ENCODE data around the gene SYCP2. TPM values are rescaled to one million over a fixed set of nuclear protein-coding genes. Genes with fewer than 3 reads are reported as not detected.

The SYCP2 gene
- total RNA-seq, 1 donor from 2014 or later, result 3.7 TPM

DNA sequence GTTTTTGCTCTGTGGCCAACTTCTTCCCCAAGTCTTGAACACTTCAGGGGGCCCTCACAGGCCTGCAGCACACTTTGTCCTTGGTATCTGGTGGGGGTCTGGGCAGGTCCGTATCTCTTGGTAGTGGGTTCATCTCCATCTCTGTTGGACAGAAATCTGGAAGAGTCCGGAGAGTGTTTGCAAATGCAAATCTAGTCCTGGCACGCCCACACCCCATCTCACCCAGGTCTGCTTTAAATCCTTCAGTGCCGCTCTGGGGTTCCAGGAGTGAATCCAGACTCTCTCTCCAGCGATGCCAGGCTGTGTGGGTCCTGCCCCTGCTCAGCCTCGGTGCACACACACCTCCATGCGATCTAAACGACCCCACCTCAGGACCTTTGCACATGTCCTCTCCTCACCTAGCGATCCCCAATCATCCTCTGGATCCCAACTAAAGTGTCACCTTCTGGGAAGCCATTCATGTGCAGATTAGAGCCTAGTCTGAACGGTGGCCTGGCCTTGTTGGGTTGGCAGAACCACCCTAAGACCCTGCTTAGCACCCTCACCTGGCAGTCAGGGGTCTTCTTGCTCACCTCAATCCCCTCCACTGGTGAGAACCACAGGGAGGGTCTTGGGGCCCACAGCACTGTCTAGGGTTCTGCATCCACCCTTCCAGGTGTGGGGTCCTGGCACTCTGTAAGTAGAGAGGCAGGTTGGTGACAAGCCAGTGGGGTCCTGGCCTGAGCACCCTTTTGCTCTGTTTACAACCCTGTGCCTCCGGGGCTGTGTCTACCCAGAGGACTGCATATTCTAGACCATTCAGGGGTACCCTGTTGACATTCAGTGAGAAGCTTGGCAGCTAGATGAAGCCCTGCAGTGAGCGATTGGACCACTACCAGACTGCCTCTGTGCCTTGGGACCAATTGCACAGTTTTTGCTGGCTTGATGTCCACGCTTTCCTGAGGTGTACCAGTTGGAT lies 100.8 kb downstream of the SYCP2 start:
- H3K27ac ChIP-seq (ENCODE audit: low read depth, low read length), result no peak overlapping the region
- peaks cover 9 to 14% (median 11%) of the 10 kb centered on the region in 3 donors for H3K4me1 ChIP-seq (ENCODE audit: control insufficient read depth in 3 of 3, insufficient read depth in 3 of 3, low read length in 3 of 3)
- peaks cover 13 to 43% (median 21%) of the 10 kb centered on the region in 3 donors for H3K27me3 ChIP-seq (ENCODE audit: control insufficient read depth in 3 of 3, insufficient read depth in 3 of 3, low read length in 3 of 3)

DNA sequence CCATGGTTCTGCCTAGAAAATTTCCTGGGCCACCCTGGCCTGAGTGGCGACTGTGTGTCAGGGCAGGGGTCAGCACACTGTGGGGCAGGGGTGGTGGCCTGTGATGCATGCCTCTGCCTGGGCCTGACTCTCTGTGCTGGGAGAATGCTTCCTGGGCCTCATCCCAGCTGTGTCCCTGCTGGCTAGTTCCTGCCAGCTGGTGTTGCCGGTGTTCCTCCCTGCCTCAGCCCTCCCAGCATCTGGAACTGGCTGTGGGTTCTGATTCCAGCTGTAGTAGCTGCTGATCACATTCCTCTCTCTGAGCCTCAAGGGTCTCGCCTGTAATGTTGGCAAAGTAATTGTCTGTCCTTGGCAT lies 101.5 kb downstream of the SYCP2 start:
- Histone ChIP-seq H3K27me3 (ENCODE audit: control insufficient read depth in 3 of 3, insufficient read depth in 3 of 3, low read length in 3 of 3) (peaks cover 9 to 41% (median 24%) of the 10 kb centered on the region in 3 donors), H3K4me1 (ENCODE audit: control insufficient read depth in 3 of 3, insufficient read depth in 3 of 3, low read length in 3 of 3) (peaks cover 9 to 14% (median 11%) of the 10 kb centered on the region in 3 donors), H3K36me3 (ENCODE audit: control insufficient read depth in 3 of 3, insufficient read depth in 3 of 3, low read length in 3 of 3) (no peaks in the 10 kb centered on the region), H3K4me3 (ENCODE audit: low read length in 3 of 3) (no peak overlapping the region), H3K9ac (ENCODE audit: low read depth in 1 of 3, low read length in 3 of 3) (no peak overlapping the region), H3K27ac (ENCODE audit: low read depth, low read length) (no peak overlapping the region), H3K9me3 (ENCODE audit: control insufficient read depth in 3 of 3, low read length in 3 of 3) (no peaks in the 10 kb centered on the region)

More for the DNA sequence above, 100.8 kb downstream of the SYCP2 start:
- H3K4me3 ChIP-seq (ENCODE audit: low read length in 3 of 3), result no peak overlapping the region
- H3K9me3 ChIP-seq (ENCODE audit: control insufficient read depth in 3 of 3, low read length in 3 of 3), result no peaks in the 10 kb centered on the region
- H3K36me3 ChIP-seq (ENCODE audit: control insufficient read depth in 3 of 3, insufficient read depth in 3 of 3, low read length in 3 of 3), result no peaks in the 10 kb centered on the region
- no peak overlapping the region for H3K9ac ChIP-seq (ENCODE audit: low read depth in 1 of 3, low read length in 3 of 3)

DNA sequence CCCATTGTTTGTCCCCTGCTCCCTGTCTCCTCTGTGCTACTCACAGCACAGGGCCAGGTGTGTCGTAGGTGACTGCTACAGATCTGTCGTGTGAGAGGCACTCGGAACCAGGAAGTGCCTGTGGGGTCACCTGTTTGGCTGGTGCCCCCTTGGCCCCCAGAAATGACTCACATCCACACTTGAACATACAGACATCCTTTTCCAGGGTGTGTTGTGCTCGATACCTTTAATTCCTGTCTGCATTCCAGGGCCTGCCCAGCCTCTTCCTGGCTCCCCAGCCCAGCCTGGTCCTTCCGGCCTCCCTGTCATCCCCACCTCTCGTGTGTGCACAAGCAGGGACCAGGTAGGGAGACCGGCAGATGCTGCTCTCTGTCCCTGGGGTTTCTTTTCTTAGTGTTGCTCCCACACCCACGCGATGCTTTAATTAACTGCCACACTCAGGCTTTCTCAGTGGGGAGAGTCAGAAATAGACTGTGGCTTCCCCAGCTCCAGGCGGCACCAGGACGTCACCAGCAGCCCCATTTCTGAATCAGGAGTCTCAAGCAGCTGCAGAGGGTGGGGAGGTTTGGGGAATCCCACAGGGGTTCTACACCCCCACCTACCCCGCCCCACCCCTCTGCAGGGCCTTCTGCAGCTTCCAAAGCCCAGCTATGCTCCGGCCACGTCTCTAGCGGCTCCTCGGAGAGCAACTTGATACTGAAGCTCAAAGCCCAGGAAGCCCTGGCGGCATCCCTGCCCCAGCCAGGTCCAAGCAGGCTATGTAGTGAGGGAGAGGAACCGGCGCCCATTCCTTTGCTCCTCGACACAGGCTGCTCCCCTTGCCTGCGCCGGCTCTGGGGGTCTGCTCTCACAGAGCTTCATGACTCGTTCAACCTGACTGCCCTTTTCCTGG lies 102.2 kb downstream of the SYCP2 start:
- H3K27ac ChIP-seq (ENCODE audit: low read depth, low read length), result no peak overlapping the region
- no peak overlapping the region for H3K9ac ChIP-seq (ENCODE audit: low read depth in 1 of 3, low read length in 3 of 3)
- H3K4me1 ChIP-seq (ENCODE audit: control insufficient read depth in 3 of 3, insufficient read depth in 3 of 3, low read length in 3 of 3), result peaks cover 6 to 10% (median 8%) of the 10 kb centered on the region in 3 donors
- H3K36me3 ChIP-seq (ENCODE audit: control insufficient read depth in 3 of 3, insufficient read depth in 3 of 3, low read length in 3 of 3), result no peaks in the 10 kb centered on the region
- peaks cover 6 to 38% (median 20%) of the 10 kb centered on the region in 3 donors for H3K27me3 ChIP-seq (ENCODE audit: control insufficient read depth in 3 of 3, insufficient read depth in 3 of 3, low read length in 3 of 3)
- H3K4me3 ChIP-seq (ENCODE audit: low read length in 3 of 3), result no peak overlapping the region
- H3K9me3 ChIP-seq (ENCODE audit: control insufficient read depth in 3 of 3, low read length in 3 of 3), result no peaks in the 10 kb centered on the region

DNA sequence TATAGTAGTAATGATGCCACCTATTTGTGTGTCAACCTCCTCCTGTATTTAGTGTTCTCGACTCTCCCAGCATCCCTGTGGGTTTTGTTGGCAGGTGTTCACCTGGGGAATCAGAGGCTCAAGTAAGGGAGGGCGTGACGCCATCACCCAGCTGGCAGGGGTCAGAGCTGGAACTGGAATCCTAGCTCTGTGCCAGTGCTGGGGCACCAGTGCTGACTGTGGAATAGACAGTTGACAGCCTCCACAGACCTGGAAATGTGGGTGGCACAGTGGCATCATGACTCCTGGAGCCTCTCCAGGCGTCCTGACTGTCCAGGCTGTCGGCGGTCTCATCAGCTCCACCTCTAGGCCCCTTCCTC lies 102.8 kb downstream of the SYCP2 start:
- H3K4me3 ChIP-seq (ENCODE audit: low read length in 3 of 3), result no peak overlapping the region
- peaks cover 2 to 32% (median 20%) of the 10 kb centered on the region in 3 donors for H3K27me3 ChIP-seq (ENCODE audit: control insufficient read depth in 3 of 3, insufficient read depth in 3 of 3, low read length in 3 of 3)
- no peak overlapping the region for H3K9ac ChIP-seq (ENCODE audit: low read depth in 1 of 3, low read length in 3 of 3)
- peaks cover 1 to 7% (median 3%) of the 10 kb centered on the region in 3 donors for H3K4me1 ChIP-seq (ENCODE audit: control insufficient read depth in 3 of 3, insufficient read depth in 3 of 3, low read length in 3 of 3)
- H3K9me3 ChIP-seq (ENCODE audit: control insufficient read depth in 3 of 3, low read length in 3 of 3), result no peaks in the 10 kb centered on the region
- H3K36me3 ChIP-seq (ENCODE audit: control insufficient read depth in 3 of 3, insufficient read depth in 3 of 3, low read length in 3 of 3), result no peaks in the 10 kb centered on the region
- no peak overlapping the region for H3K27ac ChIP-seq (ENCODE audit: low read depth, low read length)

DNA sequence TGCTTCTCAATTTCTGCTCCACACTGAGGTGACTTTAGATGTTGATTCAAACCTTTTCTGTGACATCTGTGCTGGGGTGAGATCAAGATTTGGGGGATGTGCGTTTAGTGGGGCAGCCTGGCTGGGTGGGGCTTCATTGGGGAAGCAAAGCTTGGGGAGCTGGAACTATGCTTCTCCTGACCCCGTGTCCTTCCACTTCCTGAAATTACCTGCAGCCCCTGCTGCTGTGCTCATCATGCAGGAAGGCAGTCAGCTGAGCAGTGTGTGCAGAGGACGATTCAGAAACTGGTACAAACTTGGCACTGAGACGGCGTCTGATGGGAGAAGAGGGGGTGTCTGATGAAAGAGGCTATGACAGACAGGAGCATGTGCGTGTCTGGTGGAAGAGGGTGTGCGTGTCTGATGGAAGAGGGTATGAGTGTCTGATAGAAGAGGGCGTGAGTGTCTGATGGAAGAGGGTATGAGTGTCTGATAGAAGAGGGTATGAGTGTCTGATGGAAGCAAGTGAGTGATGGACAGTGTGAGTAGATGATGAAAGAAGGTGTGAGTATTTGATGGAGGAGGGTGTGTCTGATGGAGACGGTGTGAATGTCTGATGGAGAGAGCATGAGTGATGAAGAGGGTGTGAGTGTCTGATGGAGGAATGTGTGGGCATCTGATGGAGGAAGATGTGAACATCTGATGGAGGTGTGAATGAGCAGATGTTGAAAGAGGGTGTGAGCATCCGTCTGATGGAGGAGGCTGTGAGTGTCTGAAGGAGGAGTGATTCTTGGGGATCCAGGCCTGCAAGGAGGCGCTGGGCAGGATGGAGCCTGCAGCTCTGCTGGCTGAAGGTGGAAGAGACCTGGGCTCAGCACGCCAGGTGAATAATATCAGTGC lies 103.4 kb downstream of the SYCP2 start:
- Histone ChIP-seq H3K27me3 (ENCODE audit: control insufficient read depth in 3 of 3, insufficient read depth in 3 of 3, low read length in 3 of 3) (peaks cover 0 to 32% (median 20%) of the 10 kb centered on the region in 3 donors), H3K4me3 (ENCODE audit: low read length in 3 of 3) (no peak overlapping the region), H3K9me3 (ENCODE audit: control insufficient read depth in 3 of 3, low read length in 3 of 3) (no peaks in the 10 kb centered on the region), H3K9ac (ENCODE audit: low read depth in 1 of 3, low read length in 3 of 3) (no peak overlapping the region), H3K27ac (ENCODE audit: low read depth, low read length) (no peak overlapping the region), H3K36me3 (ENCODE audit: control insufficient read depth in 3 of 3, insufficient read depth in 3 of 3, low read length in 3 of 3) (no peaks in the 10 kb centered on the region), H3K4me1 (ENCODE audit: control insufficient read depth in 3 of 3, insufficient read depth in 3 of 3, low read length in 3 of 3) (peaks cover 0 to 7% (median 3%) of the 10 kb centered on the region in 3 donors)

DNA sequence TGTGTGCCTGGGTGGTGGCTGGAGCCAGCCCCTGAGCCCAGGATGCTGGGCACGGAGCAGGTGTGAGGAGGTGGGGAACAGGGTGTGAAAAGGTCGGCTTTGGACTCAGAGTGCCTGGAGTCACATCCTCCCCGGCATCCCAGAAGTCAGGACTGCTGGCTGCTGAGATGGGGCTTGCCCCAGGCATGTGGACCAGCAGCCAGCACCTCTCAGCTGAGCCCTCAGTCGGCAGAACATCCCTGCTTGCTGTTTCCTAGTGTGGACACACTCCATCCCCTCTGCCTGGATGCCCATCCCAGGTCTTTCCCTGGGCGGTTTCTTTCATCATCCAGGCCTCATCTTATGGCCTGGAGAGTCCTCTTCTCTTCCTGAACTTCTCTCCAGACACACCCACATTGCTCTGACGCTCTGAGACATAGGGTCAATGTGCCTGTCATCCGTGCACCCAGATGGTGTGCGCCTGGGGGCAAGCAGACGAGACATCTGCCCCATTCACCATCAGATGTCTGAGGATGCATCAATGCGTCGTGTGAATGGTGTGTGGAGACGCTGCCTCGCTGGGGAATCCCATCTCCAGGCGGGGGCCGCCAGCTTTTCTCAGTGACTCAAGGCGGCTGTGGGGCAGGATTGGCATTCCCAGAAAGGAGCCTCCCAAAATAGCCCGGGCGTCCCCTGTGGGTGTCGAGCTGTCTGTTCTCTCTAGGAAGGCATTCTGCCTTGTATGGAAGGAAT lies 104.2 kb downstream of the SYCP2 start:
- Histone ChIP-seq H3K4me3 (ENCODE audit: low read length in 3 of 3) (no peak overlapping the region), H3K9me3 (ENCODE audit: control insufficient read depth in 3 of 3, low read length in 3 of 3) (no peaks in the 10 kb centered on the region), H3K9ac (ENCODE audit: low read depth in 1 of 3, low read length in 3 of 3) (no peak overlapping the region), H3K4me1 (ENCODE audit: control insufficient read depth in 3 of 3, insufficient read depth in 3 of 3, low read length in 3 of 3) (peaks cover 0 to 7% (median 3%) of the 10 kb centered on the region in 3 donors), H3K36me3 (ENCODE audit: control insufficient read depth in 3 of 3, insufficient read depth in 3 of 3, low read length in 3 of 3) (no peaks in the 10 kb centered on the region), H3K27me3 (ENCODE audit: control insufficient read depth in 3 of 3, insufficient read depth in 3 of 3, low read length in 3 of 3) (peaks cover 0 to 34% (median 18%) of the 10 kb centered on the region in 3 donors), H3K27ac (ENCODE audit: low read depth, low read length) (no peak overlapping the region)

DNA sequence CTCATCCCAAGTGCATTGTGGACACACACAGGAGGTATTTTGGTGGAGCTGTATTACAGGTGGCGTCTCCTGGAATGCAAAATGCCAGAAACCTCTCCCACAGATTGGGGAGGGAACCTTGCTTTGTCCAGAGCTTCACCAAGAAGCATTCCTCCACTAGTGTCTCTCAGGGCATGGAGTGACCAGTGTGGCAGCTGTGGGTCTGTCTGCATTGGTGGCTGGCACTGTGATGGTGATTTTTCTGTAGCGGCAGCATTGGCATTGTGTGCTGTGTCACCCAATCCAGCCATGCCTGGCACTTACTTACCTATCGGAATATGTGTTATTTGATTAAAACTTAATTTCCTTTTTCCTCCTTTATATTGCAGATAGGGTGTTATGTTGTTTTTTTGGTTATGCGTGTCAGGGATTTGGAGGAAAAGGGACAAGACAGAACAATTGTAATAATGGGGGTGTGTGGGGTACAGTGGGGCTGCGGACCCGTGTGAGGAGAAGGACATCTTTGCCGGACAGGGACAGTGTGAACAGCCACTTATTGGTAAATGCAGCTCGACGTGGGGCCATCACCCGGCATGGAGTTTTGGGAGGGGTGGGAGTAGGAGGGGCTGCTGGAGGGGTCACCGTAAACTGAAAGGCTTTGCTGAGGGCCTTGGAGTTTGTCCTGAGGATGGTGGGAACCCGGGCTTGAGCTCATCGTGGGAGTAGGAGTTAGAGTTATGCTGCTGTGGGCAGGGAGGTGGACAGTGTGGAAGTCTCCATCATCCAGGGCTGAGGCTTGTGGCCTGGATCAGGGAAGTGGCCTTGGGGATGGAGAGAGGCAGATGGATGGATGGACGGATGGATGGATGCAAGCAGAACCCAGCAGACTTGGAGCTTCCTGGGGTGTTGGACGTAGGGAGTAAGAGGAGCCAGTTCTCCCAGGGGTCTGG lies 105.0 kb downstream of the SYCP2 start:
- Histone ChIP-seq H3K9ac (ENCODE audit: low read depth in 1 of 3, low read length in 3 of 3) (no peak overlapping the region), H3K4me3 (ENCODE audit: low read length in 3 of 3) (no peak overlapping the region), H3K4me1 (ENCODE audit: control insufficient read depth in 3 of 3, insufficient read depth in 3 of 3, low read length in 3 of 3) (peaks cover 0 to 7% (median 3%) of the 10 kb centered on the region in 3 donors)

More for the DNA sequence above, 105.0 kb downstream of the SYCP2 start:
- Histone ChIP-seq H3K27me3 (ENCODE audit: control insufficient read depth in 3 of 3, insufficient read depth in 3 of 3, low read length in 3 of 3) (peaks cover 0 to 34% (median 18%) of the 10 kb centered on the region in 3 donors), H3K9me3 (ENCODE audit: control insufficient read depth in 3 of 3, low read length in 3 of 3) (no peaks in the 10 kb centered on the region), H3K36me3 (ENCODE audit: control insufficient read depth in 3 of 3, insufficient read depth in 3 of 3, low read length in 3 of 3) (no peaks in the 10 kb centered on the region), H3K27ac (ENCODE audit: low read depth, low read length) (no peak overlapping the region)
